Epithelial cell of proximal tubule (primary cell): ENCODE measurements around the gene MORN1. TPM values are rescaled to one million over a fixed set of nuclear protein-coding genes. Genes with fewer than 3 reads are reported as not detected.

ENCODE experiments used
- DNase-seq: peaks from one replicate; pipeline ENCODE4 v3.0.0-alpha.2; 2011; ENCODE audit warnings: low read depth
- H3K4me3 ChIP-seq: 2 replicates; pipeline ENCODE4 v1.5.1; 2011; ENCODE audit warnings: low read depth, mild to moderate bottlenecking, low read length
- total RNA-seq: library from RNA; depleted of rRNA; stranded (reverse); fragments of >200 nt; gene quantifications from 2 replicates; pipeline ENCODE4 v1.2.3, GENCODE V29; 2015
- TF ChIP-seq, protein P1 (sequence below): conservative IDR thresholded peaks from 2 replicates; pipeline ENCODE4 v1.5.1; 2012; ENCODE audit warnings: low read depth, mild to moderate bottlenecking, low read length

Gene MORN1
- total RNA-seq, 1 donor from 2014 or later: 8.1 TPM

DNA sequence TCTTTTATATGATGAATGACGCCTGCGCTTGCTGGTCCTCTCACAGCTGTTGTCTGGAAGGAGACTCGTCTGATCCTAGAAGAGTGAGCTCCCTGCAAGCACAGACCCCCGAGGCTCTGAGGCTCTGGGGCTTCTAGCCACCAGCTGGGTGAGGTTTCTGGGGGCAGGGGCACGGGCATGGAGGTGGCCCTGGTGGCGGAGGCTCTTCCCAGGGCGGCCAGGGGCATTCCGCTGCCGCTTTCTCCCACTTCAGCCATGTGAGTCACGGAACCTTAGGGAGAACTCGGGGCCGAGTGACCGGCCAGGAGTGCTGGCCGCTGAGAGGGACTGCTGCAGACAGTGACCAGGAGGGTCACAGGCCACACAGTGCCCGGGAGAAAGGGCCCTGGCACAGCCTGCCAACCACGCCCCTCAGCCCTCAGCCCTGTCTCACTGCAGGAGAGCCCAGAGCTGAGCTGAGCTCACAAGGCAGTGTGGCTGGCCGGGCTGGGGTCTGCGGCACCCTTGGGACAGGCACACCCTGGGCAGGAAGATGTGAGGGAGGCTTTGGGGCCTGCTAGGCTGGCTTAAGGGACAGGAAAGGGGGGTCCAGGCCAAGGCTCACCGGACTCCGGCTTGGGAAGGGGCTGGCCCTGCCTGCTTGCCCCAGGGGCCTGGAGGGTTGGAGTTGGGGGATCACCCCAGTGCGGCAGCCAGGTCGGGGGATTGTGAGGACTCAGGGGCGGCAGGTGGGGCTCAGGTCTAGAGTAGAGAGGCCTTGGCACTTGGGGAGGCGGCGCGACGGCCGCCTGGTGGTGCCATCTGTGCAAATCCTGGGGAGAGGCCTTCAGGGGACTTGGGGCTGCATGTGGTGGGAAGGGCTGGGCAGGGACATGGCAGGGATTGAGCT, 35.7 kb downstream of the MORN1 start:
- DNase-seq: no peak
- TF ChIP-seq, protein P1, sequence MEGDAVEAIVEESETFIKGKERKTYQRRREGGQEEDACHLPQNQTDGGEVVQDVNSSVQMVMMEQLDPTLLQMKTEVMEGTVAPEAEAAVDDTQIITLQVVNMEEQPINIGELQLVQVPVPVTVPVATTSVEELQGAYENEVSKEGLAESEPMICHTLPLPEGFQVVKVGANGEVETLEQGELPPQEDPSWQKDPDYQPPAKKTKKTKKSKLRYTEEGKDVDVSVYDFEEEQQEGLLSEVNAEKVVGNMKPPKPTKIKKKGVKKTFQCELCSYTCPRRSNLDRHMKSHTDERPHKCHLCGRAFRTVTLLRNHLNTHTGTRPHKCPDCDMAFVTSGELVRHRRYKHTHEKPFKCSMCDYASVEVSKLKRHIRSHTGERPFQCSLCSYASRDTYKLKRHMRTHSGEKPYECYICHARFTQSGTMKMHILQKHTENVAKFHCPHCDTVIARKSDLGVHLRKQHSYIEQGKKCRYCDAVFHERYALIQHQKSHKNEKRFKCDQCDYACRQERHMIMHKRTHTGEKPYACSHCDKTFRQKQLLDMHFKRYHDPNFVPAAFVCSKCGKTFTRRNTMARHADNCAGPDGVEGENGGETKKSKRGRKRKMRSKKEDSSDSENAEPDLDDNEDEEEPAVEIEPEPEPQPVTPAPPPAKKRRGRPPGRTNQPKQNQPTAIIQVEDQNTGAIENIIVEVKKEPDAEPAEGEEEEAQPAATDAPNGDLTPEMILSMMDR: no peak
- no peak overlapping the region for H3K4me3 ChIP-seq

DNA sequence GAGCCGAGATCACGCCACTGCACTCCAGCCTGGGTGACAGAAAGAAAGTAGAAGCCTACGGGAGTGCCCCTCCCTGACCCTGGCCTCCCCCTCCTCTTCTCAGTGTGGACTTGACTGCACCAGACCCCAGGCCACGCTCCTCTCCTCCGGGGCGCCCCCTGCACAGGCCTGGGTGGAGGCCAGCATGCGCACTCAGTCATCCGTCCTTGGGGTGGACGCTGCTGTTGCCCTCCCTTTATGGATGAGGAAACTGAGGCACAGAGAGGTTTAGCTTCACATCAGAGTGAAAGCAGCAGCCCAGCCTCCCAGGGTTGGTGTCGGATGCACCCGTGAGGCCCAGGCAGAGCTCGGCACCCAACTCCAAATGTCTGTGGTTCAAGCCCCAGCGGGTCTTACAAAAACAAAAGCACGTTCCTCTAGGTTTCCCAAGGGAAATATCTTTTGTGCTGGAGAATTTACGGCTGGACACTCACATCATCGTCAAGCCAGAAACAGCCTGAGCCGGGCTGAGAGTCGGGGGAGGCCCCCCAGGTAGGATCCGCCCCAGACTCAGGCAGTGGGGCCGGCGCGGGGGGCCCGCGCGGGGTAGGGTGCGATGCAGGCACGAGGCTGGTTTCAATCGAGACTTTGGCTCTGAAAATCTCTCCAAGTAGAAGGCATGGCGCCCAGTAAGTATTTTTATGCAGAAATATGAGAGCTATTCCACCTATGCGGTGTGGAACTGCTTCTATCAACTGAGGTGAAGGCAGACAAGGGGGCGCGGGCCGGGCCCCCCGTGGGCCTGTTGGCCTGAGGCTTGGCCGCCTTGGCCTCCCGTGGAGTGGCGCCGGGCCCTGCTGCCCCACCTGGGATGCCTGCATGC, 36.6 kb downstream of the MORN1 start:
- TF ChIP-seq, protein P1: no peak

DNA sequence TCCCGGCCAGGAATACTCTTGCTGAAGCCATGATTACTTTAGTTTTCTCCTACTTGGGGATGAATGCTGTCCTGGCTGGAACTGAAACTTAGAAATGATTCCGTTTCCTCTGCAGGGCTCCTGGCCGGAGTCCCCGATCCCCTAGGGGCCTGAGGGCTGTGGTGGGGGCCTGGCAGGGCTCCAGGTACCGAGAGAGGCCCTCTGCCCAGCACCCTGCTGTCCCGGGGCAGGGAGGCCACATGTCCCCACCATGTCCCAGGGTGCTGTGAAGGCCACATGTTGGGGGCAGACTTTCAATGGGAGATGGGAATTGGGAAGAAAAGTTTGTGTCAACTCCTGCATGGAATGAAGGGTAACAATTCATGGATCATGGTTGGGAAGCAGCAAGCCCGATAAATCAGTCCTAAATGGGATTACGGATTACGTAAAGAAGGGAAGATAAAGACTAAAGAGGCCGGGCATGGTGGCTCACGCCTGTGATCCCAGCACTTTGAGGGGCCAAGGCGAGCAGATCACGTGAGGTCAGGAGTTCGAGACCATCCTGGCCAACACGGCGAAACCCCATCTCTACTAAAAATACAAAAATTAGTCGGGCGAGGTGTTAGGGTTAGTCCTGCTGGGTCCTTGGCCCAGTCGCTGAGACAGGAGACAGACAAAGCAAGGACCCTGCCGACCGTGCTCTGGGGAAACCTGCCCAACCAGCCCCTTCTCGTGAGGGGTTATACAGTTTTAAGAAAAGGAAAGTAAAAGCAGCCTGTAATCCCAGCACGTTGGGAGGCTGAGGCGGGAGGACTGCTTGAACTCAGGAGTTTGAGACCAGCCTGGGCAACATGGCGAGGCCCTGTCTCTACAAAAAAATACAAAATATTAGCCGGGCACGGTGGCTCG, 37.6 kb downstream of the MORN1 start:
- TF ChIP-seq, protein P1: no peak
- no peak for DNase-seq
- no peak overlapping the region for H3K4me3 ChIP-seq

More for the DNA sequence above, 36.6 kb downstream of the MORN1 start:
- H3K4me3 ChIP-seq: no peak overlapping the region
- DNase-seq: no peak

DNA sequence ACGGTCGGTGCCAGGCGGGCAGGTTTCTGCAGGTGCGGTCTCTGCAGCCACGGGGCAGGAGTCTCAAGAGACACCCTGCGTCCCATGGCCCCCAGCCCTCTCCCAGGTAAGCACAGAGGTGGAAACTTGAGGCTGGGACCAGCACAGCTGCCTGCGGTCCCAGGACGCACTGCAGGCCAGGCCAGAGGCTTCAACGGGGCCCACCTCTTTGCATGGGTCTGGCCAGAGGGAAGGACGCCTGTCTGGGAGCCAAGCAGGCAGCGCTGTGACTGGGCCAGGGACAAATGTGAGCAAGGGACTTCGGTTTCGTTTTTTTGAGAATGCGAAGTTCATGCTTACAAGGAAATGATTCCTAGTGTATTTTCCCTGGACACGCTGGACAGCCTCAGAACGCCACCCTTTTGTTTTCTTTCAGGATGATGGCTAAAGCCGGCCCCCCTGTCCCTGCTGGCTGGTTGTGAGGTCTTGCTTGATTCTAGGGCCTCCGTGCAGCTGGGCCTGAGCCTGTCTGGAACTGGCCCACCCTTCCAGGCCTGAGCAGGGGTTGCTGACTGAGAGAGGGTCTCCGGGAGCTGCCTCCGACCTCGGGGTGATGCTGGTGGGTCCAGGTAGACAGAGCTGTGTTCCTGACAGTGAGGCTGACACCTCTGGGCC, 38.3 kb downstream of the MORN1 start:
- TF ChIP-seq, protein P1: no peak

DNA sequence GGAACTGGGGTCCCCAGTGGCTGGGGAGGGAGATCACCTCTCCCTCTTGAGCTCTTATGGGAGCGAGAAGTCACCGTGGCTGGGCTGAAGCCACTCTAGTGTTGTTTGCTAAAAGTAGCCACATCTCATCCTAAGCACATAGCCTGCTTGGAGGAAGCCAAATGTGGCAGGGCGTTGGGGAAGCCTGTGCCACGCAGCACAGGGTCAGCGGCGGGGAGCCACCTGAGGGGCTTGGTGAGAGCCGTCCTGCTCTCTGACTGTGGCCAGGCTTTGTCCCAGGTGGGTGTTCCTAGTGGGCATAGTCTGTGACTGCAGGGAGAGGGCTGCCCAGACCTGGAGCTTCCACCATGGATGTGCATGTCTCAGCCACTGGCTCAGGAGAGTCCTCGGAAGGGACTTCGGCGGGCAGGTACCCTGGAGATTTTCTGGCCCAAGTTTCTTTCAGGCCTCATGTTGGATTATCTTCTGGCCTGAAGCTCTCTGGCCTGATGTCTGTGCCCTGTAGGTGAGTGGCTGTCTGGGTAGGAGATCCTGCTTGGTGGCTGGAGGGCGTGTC, 38.9 kb downstream of the MORN1 start:
- H3K4me3 ChIP-seq: no peak overlapping the region

More for the DNA sequence above, 38.3 kb downstream of the MORN1 start:
- DNase-seq: no peak
- no peak overlapping the region for H3K4me3 ChIP-seq

More for the DNA sequence above, 38.9 kb downstream of the MORN1 start:
- no peak for DNase-seq
- TF ChIP-seq, protein P1: no peak
